ENCODE results near the gene SLC35F6. TPM values are rescaled to one million over a fixed set of nuclear protein-coding genes. Genes with fewer than 3 reads are reported as not detected.
A peak's percentile ranks its signal among the peaks of the same experiment; 100 is the strongest.

Gene SLC35F6
- total RNA-seq, 3 donors from 2014 or later (not counting 1 experiment from before 2014, with no cell fraction given) = 30.0 to 35.6 (median 30.4) TPM

GRCh38 chr2:26740346-26740745 lies 23.7 kb upstream of the SLC35F6 start:
- Mint-ChIP-seq H3K36me3 (no peaks in the 10 kb centered on the region), H3K27ac (peak overlapping the region; percentile 5 to 46), H3K4me1 (peaks cover 25 to 26% of the 10 kb centered on the region in 2 donors), H3K4me3 (no peak overlapping the region), H3K9me3 (no peaks in the 10 kb centered on the region), H3K27me3 (ENCODE audit: low read depth in 2 of 2) (peaks cover 0 to 8% of the 10 kb centered on the region in 2 donors)
- H3K9me3 ChIP-seq (ENCODE audit: control insufficient read depth, insufficient read depth, low read length) = no peaks in the 10 kb centered on the region
- H3K27ac ChIP-seq (ENCODE audit: low read length) = no peak overlapping the region
- WGBS (ENCODE audit: insufficient coverage) = 76% methylated on average over 6 of the region's 6 CpGs
- ATAC-seq = no peak
- no peak overlapping the region for H3K4me3 ChIP-seq (ENCODE audit: low read length)
- H3K27me3 ChIP-seq (ENCODE audit: control insufficient read depth, insufficient read depth, low read length) = peaks cover 6% of the 10 kb centered on the region
- TF ChIP-seq CTCF (IDR thresholded peaks at IDR 0.05) = no peak
- peaks cover 33% of the 10 kb centered on the region for H3K4me1 ChIP-seq (ENCODE audit: control insufficient read depth, insufficient read depth, low read length)
- H3K36me3 ChIP-seq (ENCODE audit: control insufficient read depth, insufficient read depth, low read length) = no peaks in the 10 kb centered on the region
- no peak for DNase-seq
- intact Hi-C loops (cut with micrococcal nuclease) = no loop called here

GRCh38 chr2:26740890-26741302 lies 23.2 kb upstream of the SLC35F6 start:
- ATAC-seq = peak; percentile 92 to 98 (median 94)
- Mint-ChIP-seq H3K36me3 (no peaks in the 10 kb centered on the region), H3K9me3 (no peaks in the 10 kb centered on the region), H3K4me1 (peaks cover 20 to 22% of the 10 kb centered on the region in 2 donors), H3K27ac (peak overlapping the region; percentile 29 to 46), H3K27me3 (ENCODE audit: low read depth in 2 of 2) (peaks cover 0 to 8% of the 10 kb centered on the region in 2 donors), H3K4me3 (peak overlapping the region; percentile 76)
- peak; percentile 44 to 51 for DNase-seq
- H3K27me3 ChIP-seq (ENCODE audit: control insufficient read depth, insufficient read depth, low read length) = peaks cover 6% of the 10 kb centered on the region
- TF ChIP-seq CTCF (IDR thresholded peaks at IDR 0.05) = no peak
- intact Hi-C loops (cut with micrococcal nuclease) = no loop called here
- no peak overlapping the region for H3K27ac ChIP-seq (ENCODE audit: low read length)
- no peaks in the 10 kb centered on the region for H3K36me3 ChIP-seq (ENCODE audit: control insufficient read depth, insufficient read depth, low read length)
- H3K9me3 ChIP-seq (ENCODE audit: control insufficient read depth, insufficient read depth, low read length) = no peaks in the 10 kb centered on the region
- H3K4me1 ChIP-seq (ENCODE audit: control insufficient read depth, insufficient read depth, low read length) = peaks cover 30% of the 10 kb centered on the region
- no peak overlapping the region for H3K4me3 ChIP-seq (ENCODE audit: low read length)
- WGBS (ENCODE audit: insufficient coverage) = 3% methylated on average over 8 of the region's 8 CpGs

GRCh38 chr2:26742048-26742770 lies 21.9 kb upstream of the SLC35F6 start:
- Mint-ChIP-seq H3K36me3 (no peaks in the 10 kb centered on the region), H3K27me3 (ENCODE audit: low read depth in 2 of 2) (peaks cover 0 to 8% of the 10 kb centered on the region in 2 donors), H3K9me3 (no peaks in the 10 kb centered on the region), H3K4me1 (peaks cover 15 to 17% of the 10 kb centered on the region in 2 donors), H3K4me3 (no peak overlapping the region), H3K27ac (no peak overlapping the region)
- WGBS (ENCODE audit: insufficient coverage) = 87% methylated on average over 15 of the region's 15 CpGs
- Histone ChIP-seq H3K9me3 (ENCODE audit: control insufficient read depth, insufficient read depth, low read length) (no peaks in the 10 kb centered on the region), H3K4me1 (ENCODE audit: control insufficient read depth, insufficient read depth, low read length) (peaks cover 26% of the 10 kb centered on the region), H3K27ac (ENCODE audit: low read length) (no peak overlapping the region), H3K36me3 (ENCODE audit: control insufficient read depth, insufficient read depth, low read length) (no peaks in the 10 kb centered on the region), H3K4me3 (ENCODE audit: low read length) (no peak overlapping the region), H3K27me3 (ENCODE audit: control insufficient read depth, insufficient read depth, low read length) (peaks cover 6% of the 10 kb centered on the region)
- intact Hi-C loops (cut with micrococcal nuclease) = no loop called here
- no peak for ATAC-seq
- no peak for TF ChIP-seq CTCF (IDR thresholded peaks at IDR 0.05)
- DNase-seq = no peak
